IPS-15b (cell line): Measurements from ENCODE around the gene FBXL12.
A peak's percentile ranks its signal among the peaks of the same experiment; 100 is the strongest.
"Not testable (repeated sequence)": the region's sequence is repeated elsewhere in the genome, so short reads cannot be mapped to it uniquely, and the experiment has no call there.

Experiments used
- H3K27me3 ChIP-seq: one replicate; pipeline ENCODE4 v1.6.1; 2013; ENCODE audit warnings: low read length; ENCODE audit not compliant: control insufficient read depth, insufficient read depth
- H3K36me3 ChIP-seq: one replicate; pipeline ENCODE4 v1.6.1; 2013; ENCODE audit warnings: low read length; ENCODE audit not compliant: control insufficient read depth, insufficient read depth
- H3K4me1 ChIP-seq: one replicate; pipeline ENCODE4 v1.6.1; 2013; ENCODE audit warnings: mild to moderate bottlenecking, low read length; ENCODE audit not compliant: control insufficient read depth, insufficient read depth
- H3K4me3 ChIP-seq: one replicate; pipeline ENCODE4 v1.5.1; 2013; ENCODE audit warnings: low read depth, low read length
- H3K9ac ChIP-seq: one replicate; pipeline ENCODE4 v1.6.1; 2013; ENCODE audit warnings: low read depth, mild to moderate bottlenecking, low read length
- H3K9me3 ChIP-seq: one replicate; pipeline ENCODE4 v1.6.1; 2013; ENCODE audit warnings: mild to moderate bottlenecking, low read length; ENCODE audit not compliant: control insufficient read depth, insufficient read depth

FBXL12 gene

DNA sequence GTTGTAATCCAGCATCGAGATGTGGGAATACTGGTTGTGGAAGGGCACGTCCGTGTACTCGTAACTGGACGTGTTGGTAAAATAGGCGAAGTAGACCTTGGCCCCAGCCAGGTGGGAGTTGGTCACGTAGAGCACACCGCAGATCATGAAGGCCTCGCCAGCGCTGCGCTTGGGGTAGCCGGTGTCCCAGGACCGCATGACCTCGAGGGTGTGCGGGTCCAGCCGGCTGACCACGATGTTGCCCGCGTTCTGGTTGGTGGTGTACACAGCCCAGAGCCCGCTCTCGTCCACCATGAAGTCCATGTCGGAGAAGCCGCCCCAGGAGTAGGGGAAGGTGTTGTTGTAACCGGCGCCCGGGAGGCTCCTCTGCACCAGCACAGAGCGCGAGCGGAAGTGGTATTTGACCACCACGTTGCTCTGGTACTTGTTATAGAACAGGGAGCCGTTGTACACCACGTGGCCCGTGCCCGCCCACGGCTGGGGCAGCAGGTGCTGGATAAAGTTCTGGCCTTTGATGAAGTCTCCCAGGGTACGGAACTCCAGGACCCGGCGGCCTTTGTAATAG lies 35.5 kb upstream of the FBXL12 start:
- Histone ChIP-seq H3K27me3 (no peaks in the 10 kb centered on the region), H3K4me3 (no peak overlapping the region), H3K4me1 (peaks cover 4% of the 10 kb centered on the region), H3K9ac (no peak overlapping the region), H3K36me3 (peaks cover 30% of the 10 kb centered on the region), H3K9me3 (no peaks in the 10 kb centered on the region)

DNA sequence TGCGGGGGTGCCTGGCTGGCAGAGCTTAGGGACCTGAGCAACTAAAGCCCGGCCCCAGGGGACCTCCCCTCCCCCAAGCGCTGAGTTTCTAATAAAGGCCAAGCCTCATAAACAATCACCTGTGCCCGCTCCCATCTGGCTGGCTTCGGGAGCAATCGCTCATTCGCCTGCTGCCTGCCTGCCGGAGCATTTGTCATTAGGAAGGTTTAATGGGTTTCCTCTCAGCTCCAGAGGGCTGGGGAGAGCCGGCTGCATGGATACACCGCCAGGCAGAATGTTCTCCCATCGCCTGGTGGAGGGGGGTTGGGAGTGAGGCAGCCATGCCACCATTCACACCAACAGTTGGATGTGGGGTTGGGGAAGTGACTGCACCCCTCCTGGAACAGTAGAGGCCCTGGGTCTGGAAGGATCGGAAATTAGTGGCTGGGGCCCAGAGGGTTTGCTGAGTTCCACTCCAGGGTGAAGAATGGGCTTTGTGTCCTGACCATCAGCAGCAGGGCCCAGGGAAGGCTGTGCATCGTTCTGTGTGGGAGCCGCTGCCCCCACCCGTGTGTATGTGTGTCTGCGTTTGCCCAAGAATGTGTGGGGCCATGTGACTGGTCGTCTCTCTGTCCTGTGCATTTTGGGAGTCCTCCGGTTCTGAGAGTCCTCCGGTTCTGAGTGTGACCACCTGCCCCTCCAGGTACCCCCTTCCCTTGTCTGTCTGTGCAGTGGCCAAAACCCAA lies 31.5 kb upstream of the FBXL12 start:
- H3K9ac ChIP-seq = no peak overlapping the region
- H3K4me3 ChIP-seq = no peak overlapping the region
- peaks cover 22% of the 10 kb centered on the region for H3K36me3 ChIP-seq
- no peaks in the 10 kb centered on the region for H3K27me3 ChIP-seq
- peaks cover 4% of the 10 kb centered on the region for H3K4me1 ChIP-seq
- H3K9me3 ChIP-seq = no peaks in the 10 kb centered on the region

DNA sequence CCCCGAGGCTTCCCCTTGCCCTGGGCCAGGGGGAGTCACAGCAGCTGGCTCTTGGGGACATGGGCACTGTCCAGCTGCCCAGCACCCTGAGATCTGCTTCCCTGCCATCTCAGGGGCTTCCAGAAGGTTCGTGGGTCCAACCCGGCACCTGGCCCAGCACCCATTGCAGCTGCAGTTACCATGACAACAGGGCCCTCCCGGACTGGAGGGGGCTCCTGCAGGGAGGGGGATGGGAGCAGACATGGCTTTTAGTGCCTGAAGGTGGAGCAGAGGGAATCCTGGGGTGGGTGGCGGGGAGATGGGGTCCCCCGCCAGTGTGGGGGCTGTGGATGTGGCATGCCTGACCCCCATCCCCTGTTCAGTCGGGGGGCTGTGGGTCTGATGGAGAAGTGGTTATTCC lies 30.9 kb upstream of the FBXL12 start:
- H3K9ac ChIP-seq = no peak overlapping the region
- H3K4me3 ChIP-seq = no peak overlapping the region
- H3K27me3 ChIP-seq = no peaks in the 10 kb centered on the region
- H3K9me3 ChIP-seq = no peaks in the 10 kb centered on the region
- peaks cover 4% of the 10 kb centered on the region for H3K4me1 ChIP-seq
- H3K36me3 ChIP-seq = peaks cover 22% of the 10 kb centered on the region

DNA sequence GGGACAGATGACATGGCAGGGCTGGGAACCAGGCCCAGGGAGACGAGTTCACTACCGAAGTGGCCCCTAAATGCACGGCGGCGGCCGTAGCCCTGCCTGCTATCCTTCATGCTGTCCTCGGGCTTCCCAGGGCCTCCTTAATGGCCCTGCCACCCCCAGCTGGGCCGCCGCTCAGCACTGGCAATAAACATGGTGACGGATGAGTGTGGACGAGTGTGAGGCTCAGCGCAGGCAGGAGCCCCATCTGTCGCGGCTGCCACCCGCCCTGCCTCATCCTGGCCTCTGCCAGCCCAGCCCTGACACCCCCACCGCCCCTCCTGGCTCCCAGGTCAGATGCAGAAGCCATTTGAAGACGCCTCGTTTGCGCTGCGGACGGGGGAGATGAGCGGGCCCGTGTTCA lies 29.9 kb upstream of the FBXL12 start:
- Histone ChIP-seq H3K27me3 (no peaks in the 10 kb centered on the region), H3K4me3 (no peak overlapping the region), H3K4me1 (peaks cover 4% of the 10 kb centered on the region), H3K36me3 (peaks cover 21% of the 10 kb centered on the region), H3K9me3 (no peaks in the 10 kb centered on the region), H3K9ac (no peak overlapping the region)

DNA sequence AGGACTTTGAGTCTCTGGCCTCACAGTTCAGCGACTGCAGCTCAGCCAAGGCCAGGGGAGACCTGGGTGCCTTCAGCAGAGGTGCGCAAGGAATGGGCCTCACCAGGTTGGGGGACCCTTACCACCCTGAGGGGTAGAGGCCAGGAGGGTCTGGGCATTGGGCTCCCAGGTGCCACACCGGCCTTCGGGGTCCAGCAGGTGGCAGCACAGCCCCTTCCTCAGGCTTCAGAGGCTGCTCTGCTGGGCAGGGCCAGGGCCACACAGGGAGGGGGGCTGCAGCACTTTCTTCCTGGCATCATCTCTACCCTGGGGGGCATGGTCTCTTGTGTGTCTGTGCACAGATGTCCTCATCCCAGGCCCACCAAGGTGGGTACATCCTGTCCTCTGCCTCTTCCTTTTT lies 29.2 kb upstream of the FBXL12 start:
- H3K4me1 ChIP-seq = peaks cover 4% of the 10 kb centered on the region
- H3K27me3 ChIP-seq = no peaks in the 10 kb centered on the region
- H3K9me3 ChIP-seq = no peaks in the 10 kb centered on the region
- no peak overlapping the region for H3K9ac ChIP-seq
- no peak overlapping the region for H3K4me3 ChIP-seq
- peaks cover 25% of the 10 kb centered on the region for H3K36me3 ChIP-seq

DNA sequence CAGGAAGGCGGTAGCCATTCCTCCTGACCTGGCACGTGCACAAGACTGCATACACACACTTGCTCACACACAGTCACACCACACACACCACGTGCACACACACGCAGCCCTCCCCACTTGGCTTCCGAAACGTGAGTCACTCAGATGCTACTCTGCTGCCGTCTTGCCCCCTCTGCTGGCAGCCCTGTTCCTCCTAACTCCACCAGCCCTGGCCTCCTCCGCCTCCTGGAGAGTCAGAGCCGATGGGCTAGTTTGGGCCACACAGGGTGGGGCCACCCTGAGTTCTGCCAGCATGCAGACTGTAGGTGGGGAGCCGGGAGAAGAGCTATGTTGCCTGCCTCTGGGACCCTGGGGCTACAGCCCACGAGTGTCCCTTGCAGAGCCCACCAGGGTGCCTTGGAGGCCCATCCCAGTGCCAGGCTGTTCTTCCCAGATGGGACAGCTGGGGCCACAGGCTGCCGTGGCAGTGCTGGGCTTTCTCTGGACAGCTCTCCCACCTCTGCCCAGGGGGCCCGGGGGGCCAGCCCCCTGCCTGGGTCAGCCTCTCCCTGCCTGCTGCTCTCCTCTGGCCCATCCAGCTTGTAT lies 28.3 kb upstream of the FBXL12 start:
- Histone ChIP-seq H3K27me3 (no peaks in the 10 kb centered on the region), H3K36me3 (peaks cover 30% of the 10 kb centered on the region), H3K9ac (no peak overlapping the region), H3K4me1 (peaks cover 4% of the 10 kb centered on the region), H3K9me3 (no peaks in the 10 kb centered on the region), H3K4me3 (no peak overlapping the region)

DNA sequence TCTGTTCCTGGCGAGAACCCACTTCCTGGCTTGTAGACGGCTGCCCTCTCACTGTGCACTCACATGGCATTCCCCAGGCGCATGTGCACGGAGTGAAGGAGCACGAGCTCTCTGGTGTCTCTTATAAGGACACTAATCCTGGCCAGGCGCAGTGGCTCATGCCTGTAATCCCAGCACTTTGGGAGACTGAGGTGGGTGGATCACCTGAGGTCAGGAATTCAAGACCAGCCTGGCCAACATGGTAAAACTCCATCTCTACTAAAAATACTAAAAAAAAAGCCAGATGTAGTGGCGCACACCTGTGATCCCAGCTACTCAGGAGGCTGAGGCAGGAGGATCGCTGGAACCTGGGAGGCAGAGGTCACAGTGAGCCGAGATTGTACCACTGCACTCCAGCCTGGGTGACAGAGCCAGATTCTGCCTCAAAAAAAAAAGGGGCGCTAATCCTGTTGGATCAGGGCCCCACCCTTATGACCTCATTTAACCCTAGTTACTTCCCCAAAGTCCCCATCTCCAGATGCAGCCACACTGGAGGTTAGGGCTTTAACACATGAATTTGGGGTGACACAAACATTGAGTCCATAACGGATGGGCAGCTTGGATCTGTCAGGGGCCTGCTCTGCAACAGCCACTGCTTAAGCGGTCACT lies 24.9 kb upstream of the FBXL12 start:
- H3K4me3 ChIP-seq, H3K27me3 ChIP-seq, H3K9ac ChIP-seq, H3K9me3 ChIP-seq, H3K4me1 ChIP-seq: not testable (repeated sequence)
- peaks cover 39% of the 10 kb centered on the region for H3K36me3 ChIP-seq

DNA sequence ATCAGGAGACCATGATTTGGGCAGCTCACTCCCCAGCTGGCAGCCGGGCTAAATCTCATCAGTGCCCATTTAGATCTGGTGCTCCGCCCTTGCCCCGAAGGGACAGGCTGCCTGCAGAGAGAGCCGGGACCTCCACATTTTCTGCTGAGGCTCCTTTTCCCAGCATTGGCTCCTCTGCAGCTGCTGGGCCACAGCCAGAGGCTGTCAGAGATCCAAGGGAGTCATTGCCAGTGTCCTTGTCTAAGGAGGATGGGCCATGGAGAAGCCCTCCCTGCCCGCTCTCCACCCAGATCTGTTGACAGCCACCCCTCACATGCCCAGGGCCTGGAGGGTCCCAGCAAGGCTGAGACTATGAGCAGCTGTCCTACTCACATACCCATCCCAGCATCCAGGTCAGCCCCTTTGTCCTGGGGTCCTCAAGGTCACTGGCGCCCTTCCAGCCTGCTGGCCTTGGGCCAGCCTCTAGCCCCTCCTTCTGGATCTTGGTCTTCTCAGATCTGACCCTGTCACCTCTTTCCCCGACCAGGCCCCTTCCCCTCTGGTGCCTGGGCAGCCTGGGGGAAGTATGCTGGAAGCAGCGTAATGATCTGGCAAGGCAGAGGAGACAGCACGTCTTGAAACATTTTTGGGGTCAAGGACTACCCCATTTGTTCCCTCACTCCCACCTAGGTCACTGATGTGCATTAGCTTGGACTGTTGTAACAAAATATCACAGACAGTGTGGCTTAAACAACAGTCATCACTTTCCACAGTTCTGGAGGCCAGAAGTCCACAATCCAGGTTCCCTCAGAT lies 24.2 kb upstream of the FBXL12 start:
- no peak overlapping the region for H3K4me3 ChIP-seq
- H3K27me3 ChIP-seq = no peaks in the 10 kb centered on the region
- H3K9ac ChIP-seq = no peak overlapping the region
- H3K4me1 ChIP-seq = no peaks in the 10 kb centered on the region
- no peaks in the 10 kb centered on the region for H3K9me3 ChIP-seq
- H3K36me3 ChIP-seq = peaks cover 34% of the 10 kb centered on the region

DNA sequence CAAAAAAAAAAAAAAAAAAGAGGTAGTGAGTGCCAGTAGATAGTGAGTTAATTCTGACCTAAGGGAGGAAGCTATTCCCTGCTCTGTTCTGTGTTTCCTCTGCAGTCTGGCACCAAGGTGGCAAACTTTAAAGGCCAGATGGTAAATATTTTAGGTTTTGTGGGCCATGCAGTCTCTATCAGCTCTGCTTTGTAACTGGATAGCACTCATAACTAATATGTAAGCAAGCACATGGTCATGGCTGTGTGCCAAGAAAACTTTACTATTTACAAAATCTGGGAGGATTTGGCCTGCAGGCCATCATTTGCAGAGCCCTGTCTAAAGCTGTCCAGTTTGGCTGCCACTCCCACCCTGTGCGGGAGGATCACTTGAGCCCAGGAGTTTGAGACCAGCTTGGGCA lies 20.5 kb upstream of the FBXL12 start:
- Histone ChIP-seq H3K27me3 (no peaks in the 10 kb centered on the region), H3K4me3 (no peak overlapping the region), H3K36me3 (peaks cover 33% of the 10 kb centered on the region), H3K9ac (no peak overlapping the region), H3K9me3 (no peaks in the 10 kb centered on the region), H3K4me1 (no peaks in the 10 kb centered on the region)

DNA sequence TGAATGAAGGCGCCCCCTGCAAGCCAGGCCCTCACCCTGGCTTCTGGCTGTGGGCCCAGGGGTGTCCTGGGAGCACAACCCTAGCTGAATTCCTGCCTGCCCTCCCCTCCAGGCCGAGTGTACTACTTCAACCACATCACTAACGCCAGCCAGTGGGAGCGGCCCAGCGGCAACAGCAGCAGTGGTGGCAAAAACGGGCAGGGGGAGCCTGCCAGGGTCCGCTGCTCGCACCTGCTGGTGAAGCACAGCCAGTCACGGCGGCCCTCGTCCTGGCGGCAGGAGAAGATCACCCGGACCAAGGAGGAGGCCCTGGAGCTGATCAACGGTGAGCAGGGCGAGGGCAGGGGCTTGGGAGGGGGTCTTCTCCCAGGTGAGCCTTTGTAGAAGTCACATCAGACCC lies 19.4 kb upstream of the FBXL12 start:
- no peak overlapping the region for H3K9ac ChIP-seq
- no peak overlapping the region for H3K4me3 ChIP-seq
- no peaks in the 10 kb centered on the region for H3K27me3 ChIP-seq
- peaks cover 29% of the 10 kb centered on the region for H3K36me3 ChIP-seq
- H3K4me1 ChIP-seq = no peaks in the 10 kb centered on the region
- no peaks in the 10 kb centered on the region for H3K9me3 ChIP-seq

DNA sequence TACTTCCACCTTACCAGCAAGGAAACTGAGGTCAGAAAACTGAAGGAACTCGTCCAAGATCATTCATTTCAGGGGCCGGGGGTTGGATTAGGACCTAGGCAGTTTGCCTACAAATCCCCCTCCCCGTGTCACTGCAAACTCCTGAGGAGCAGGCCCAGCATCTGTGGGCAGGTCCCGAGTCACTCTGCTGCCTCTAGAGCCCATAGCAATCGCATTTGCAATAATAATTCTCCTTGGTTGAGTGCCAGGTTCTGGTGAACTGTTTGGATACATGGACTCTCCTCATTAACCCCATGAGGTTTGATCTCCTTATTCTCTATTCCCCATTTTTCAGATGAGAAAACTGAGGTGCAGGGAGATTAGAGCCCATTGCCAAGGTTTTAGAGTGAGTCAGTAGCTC lies 17.1 kb upstream of the FBXL12 start:
- no peaks in the 10 kb centered on the region for H3K27me3 ChIP-seq
- H3K9ac ChIP-seq = no peak overlapping the region
- peak overlapping the region; percentile 91 for H3K4me3 ChIP-seq
- H3K4me1 ChIP-seq = no peaks in the 10 kb centered on the region
- peaks cover 10% of the 10 kb centered on the region for H3K36me3 ChIP-seq
- no peaks in the 10 kb centered on the region for H3K9me3 ChIP-seq
